GDM1 (cell line): ENCODE data around the gene WDFY2.
A peak's percentile ranks its signal among the peaks of the same experiment; 100 is the strongest.
"Not testable (repeated sequence)": the region's sequence is repeated elsewhere in the genome, so short reads cannot be mapped to it uniquely, and the experiment has no call there.

Source experiments
- DNase-seq: peaks from one replicate; lab custom pipeline; 2025; lab: John Stamatoyannopoulos, UW

Gene WDFY2, protein sequence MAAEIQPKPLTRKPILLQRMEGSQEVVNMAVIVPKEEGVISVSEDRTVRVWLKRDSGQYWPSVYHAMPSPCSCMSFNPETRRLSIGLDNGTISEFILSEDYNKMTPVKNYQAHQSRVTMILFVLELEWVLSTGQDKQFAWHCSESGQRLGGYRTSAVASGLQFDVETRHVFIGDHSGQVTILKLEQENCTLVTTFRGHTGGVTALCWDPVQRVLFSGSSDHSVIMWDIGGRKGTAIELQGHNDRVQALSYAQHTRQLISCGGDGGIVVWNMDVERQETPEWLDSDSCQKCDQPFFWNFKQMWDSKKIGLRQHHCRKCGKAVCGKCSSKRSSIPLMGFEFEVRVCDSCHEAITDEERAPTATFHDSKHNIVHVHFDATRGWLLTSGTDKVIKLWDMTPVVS

DNA sequence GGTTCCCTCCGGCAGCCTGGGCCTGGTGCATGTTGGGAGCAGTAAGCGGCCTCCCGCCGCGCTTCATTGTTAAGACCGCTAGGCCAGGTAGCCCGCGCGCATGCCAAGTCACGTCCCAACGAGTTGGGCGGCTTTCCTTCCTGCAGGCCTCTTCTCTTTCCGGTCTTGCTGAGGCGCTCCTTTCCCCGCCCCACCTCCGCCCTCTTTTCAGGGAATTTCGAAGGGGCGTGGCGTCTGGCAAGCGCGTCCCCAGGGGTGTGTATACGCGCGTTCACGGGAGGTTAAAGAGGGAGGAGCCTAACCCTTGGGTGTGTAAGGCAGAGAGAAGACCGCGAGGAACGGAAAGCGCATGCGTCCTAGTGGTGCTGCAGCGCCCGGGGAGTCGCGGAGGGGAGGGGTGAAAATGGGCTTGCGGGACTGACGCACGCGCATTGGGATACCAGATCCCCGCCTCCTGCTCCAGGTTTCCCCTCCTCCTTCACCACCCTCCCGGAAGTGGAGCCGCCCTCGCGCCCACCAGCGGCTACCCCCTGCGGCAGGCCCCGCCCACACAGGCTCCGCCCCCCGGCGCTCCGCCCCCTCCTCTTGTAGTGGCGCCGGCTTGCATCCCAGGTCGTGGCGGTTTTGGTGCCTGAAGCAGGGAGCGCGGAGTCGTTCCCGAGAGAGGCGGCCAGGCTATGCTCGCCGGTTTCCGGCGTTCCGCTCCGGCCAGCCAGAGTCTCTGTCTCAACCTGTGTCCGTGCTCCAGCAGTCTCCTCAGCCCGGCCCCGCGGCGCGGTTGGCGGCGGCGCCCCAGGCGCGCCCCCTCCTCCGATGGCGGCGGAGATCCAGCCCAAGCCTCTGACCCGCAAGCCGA lies at the start of gene WDFY2:
Gene WDFY2, plus strand, starts transcription at position 588 of the 856 bp plus-strand sequence. Its CDS starts 226 bp downstream, at position 814.
- peak; percentile 100 for DNase-seq

DNA sequence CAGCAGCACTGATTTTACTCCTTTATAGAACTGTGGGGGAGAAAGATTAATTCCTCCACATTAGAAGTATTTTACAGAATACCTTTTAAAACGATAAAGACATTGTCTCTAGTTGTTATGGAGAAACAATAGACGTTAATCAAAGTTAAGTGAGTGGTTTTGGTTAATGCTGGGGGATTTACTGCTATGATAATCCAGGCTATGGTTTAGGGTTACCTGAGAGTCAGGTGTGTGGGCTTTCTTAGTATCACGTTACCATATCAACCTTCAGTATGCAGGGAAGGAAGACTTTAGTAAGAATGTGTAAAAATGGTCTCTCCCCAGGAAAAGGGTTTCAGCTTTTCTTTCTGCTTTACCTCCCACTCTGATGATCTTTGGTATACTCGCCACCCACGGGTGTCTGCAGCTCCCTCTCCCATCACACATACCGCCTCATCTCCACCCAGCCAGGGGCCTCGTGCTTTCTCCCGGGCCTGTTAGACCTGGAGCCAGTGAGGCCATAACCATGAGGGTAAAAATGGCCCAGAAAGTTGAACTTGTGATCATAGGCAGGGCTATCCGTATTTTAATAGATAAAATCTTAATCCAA lies 45.6 kb upstream of the WDFY2 start:
- no peak for DNase-seq

DNA sequence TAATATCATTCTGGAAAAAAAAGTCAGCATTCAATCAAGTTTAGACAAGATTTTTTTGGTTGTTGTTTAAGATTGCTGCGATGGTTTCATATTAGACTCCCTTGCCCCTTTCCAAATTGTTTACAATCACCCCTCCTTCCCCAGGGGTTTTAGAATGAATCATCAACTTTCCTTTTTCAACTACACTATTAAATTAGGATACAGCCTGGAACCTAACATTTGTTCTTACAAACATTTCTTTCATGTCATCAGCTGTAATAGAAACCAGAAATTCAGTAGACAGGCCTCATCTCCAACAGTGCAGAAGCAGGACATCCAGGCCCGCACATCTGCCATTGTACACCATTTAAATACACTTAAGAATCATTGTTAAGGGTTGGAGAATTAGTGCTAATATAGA lies 44.4 kb upstream of the WDFY2 start:
- DNase-seq = no peak

DNA sequence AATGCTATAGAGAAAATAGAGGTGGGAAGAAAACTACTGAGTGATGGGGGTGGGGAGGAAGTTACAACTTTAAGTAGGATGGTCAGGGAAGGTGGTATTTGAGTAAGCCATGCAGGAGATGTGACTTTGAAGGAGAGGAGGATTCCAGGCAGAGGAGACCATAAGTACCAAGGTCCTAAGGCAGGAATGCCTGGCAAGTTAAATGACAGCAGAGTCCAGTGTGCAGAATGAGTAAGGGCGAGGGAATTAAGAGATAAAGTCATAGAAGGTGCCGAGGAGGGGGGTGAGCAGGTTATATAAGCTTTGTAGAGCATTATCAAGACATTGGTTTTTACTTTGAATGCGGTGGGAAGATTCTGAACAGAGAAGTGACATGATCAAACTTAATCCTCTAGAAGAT lies 43.2 kb upstream of the WDFY2 start:
- DNase-seq = no peak

DNA sequence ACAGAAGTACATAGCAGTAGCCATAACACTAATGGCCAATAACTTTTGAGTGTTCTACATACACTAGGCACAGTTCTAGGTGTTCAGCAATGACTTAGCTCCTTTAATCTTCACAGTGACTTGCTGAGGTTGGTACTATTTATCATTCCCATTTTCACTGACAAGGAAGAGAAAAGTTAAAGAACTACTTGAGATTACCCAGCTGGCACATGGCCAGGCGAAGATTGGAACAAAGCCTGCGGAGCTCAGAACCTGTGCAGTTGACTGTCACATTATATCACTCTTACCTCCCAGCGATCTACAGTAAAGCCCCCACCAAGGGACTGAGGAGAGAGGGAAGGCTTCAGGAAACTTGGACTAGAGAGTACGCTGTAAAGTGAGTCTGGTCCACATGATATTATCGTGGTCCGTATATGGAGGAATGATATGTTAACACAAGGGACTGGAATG lies 42.4 kb upstream of the WDFY2 start:
- DNase-seq = no peak

DNA sequence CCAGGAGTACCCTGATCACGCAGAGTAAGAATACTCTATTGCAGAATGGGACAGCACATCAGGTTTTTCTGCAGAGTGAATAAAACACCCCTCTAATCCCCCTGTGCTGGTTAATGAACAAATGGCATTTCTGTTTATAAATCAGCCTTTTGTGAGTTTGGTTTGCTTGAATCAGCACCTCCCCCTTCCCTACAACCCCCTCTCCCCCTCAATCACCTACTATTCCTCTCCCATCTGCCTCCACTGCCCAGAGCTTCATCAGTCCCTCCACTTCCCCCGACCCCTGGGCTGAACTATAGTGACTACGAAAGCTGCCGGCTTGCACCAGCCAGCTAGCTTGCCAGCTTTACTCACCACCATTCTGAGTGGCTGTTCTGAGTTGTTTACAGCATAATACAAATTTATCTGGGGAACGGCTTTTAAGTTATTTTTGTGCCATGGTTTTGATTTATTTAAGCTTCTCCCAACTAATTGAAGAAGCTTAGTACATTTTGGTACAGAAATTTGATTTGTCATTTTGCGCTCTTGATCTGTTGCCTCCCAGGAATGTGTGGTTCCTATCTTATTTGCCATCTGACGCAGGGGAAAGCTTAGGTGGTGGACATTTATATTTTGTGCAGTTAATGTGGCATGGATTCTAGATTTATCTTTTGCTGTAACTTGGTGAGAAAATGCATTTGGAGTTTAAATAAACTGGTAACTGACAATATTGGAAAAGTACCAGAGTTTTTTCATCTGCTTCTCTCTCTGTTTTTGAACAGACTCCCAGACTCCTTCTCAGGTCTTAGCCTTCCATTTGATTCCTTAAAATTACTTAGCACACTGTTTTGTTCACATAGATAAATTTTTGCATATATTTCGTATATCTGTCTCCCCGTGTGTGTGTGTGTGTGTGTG lies 41.7 kb upstream of the WDFY2 start:
- DNase-seq = no peak

DNA sequence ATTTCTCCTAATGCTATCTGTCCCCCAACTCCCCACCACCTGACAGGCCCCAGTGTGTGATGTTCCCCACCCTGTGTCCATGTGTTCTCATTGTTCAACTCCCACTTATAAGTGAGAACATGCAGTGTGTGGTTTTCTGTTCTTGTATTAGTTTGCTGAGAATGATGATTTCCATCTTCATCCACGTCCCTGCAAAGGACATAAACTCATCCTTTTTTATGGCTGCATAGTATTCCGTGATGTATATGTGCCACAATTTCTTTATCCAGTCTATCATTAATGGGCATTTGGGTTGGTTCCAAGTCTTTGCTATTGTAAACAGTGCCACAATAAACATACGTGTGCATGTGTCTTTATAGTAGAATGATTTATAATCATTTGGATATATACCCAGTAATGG lies 38.8 kb upstream of the WDFY2 start:
- not testable (repeated sequence) for DNase-seq

DNA sequence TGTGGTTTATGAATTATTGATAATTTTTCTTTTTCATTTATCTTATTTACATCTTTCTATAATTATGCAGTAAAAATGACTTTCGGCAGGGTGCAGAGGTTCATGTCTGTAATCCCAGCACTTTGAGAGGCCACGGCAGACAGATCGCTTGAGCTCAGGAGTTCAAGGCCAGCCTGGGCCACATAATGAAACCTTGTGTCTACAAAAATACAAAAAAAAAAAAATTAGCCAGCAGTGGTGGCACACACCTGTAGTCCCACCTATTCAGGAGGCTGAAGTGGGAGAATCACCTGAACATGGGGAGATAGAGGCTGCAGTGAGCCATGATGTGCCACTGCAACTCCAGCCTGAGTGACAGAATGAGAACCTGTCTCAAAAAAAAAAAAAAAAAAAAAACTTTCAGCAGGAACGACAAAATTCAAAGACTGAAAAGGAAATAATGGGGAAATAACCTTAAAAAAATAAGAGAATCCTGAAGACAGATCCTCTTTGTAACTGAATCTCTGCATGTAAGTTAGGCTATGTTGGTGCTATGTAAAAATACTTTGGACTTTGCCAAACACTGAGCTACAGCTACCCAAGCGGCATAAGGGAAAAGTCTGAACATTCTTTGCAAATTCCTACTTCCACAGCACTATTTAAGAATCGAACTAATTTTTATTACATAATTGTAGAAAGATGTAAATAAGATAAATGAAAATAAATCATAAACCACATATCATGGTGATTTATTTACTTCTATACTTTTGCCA lies 36.7 kb upstream of the WDFY2 start:
- no peak for DNase-seq

DNA sequence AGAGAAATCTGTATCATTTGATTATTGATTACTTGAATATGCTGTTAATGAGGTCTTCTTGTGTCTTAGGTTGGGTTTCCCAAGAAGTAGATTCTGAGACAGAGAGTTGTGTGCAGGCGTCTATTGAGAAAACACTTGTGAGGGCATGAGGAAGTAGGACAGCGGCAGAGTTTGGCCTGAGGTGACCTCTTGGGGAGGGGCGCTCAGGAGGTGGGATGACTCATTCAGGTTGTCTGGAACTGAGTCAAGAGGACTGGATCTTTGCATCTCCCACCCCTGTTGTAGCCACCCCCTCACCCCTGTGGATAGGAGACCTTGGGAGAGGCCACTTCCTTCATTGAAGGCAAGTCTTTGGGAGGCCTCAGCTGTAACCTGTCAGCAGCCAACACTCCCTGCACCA lies 35.2 kb upstream of the WDFY2 start:
- peak; percentile 59 for DNase-seq

DNA sequence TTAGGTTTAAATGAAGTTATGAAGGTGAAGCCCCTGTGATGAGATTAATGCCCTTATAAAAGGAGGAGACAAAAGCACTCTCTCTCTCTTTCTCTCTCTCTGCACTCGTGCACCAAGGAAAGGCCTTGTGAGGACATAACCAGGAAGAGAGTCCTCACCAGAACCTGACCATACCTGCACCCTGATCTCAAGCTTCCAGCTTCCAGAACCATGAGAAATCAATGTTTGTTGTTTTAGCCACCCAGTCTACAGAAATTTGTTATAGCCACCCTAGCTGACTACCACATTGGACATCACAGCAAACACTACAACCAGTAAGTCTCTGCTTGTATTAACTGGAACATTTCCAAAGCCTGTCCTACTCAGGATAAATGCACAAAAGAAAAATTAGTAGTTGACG lies 34.7 kb upstream of the WDFY2 start:
- DNase-seq = no peak

DNA sequence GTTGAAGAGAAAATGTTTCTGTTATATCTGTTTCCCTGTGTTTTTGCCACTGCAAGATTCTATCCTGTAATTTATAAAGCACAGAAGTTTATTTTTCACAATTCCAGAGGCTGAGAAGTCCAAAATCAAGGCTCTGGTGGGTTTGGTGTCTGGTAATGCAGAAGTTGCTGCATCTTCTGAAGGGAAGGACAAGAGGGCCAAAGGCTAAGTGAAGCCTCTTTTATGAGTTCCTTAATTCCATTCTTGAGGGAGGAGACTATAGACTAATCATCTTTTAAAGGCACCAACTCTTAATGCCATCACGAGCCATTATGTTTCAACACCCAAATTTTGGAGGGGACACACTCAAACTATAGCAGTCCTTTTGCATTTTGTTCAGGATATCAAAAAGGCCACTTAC lies 34.1 kb upstream of the WDFY2 start:
- DNase-seq = no peak

DNA sequence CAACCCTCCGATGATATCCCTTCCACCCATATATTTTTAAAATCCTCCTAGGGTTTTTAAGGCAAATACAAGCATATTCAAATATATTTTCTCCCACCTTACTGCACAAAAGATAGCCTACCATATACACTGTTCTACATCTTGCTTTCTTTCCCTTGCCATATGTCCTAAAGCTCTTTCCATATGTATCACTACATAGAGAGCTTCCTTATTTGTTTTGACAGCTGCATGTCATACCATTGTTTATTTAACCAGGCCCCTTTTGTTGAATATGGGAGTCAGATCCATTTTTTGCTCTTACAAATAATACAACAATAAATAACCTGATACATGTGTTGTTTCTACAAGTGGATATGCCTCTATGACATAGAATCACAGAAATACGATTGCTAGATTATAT lies 32.8 kb upstream of the WDFY2 start:
- no peak for DNase-seq

DNA sequence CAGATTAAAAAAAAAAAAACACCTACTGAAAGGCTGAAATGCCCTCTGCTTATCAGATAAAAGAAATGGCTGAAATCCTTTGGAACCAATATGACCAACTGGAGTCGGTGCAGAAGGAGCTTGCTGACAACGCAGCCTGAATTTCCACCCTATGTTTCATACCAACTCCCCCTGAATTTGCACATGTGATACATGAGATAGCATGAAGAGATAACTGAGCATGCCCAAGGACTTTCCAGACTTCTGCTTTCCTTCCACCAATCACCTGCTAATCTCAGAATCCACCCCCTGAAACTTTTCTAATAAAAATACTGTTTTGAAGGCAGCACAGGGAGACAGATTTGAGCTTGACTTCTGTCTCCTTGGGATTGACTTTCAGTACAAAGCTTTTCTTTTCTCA lies 32.2 kb upstream of the WDFY2 start:
- DNase-seq = no peak

DNA sequence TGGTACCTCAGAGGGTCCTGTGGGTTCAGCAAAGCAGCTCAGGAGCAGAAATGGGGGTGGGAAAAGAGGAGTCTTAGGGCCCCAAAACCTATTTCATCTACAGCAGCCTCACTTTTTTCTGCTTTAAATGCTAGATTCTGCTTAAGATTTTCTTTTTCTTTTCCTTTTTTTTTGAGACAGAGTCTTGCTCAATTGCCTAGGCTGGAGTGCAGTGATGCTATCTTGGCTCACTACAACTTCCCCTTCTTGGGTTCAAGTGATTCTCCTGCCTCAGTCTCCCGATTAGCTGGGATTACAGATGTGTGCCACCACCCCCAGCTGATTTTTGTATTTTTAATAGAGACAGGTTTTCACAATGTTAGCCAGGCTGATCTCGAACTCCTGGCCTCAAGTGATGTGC lies 30.7 kb upstream of the WDFY2 start:
- DNase-seq = no peak

DNA sequence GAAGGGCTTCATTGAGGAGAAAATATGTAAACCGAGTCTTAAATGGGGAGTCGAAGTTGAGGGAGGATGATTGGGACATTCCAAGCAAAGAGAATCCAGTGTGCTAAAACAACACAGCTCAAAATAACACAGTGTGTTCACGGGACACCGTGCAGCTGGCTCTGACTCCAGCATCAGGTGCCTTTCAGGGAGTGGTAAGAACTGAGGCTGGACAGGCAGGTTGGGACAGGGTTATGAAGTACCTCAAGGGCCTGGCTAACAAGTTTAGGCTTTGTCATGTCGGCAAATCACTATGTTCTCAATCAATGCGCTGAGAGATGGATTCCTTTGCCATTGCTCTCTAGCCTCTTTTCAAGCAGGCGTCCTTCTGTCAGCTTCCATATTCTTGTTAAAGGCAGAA lies 27.5 kb upstream of the WDFY2 start:
- no peak for DNase-seq

DNA sequence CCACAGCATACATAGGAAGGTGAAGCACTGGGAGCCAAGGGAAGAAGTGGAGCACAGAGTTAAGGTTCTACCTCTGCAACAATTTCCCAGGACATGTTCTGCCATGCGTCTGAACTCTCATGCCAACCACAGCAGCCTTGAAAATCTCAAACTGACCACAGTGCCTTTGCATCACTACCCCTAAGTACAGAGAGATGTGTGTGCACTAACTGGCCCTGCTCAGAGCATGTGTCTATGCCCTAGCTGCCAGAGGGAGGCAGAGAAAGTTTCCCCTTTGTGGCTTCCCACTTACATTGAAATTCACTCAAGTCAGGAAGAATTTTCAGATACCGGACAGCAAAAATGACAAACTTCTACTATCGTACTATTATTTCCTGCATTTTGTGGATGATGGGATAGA lies 26.8 kb upstream of the WDFY2 start:
- DNase-seq = no peak

DNA sequence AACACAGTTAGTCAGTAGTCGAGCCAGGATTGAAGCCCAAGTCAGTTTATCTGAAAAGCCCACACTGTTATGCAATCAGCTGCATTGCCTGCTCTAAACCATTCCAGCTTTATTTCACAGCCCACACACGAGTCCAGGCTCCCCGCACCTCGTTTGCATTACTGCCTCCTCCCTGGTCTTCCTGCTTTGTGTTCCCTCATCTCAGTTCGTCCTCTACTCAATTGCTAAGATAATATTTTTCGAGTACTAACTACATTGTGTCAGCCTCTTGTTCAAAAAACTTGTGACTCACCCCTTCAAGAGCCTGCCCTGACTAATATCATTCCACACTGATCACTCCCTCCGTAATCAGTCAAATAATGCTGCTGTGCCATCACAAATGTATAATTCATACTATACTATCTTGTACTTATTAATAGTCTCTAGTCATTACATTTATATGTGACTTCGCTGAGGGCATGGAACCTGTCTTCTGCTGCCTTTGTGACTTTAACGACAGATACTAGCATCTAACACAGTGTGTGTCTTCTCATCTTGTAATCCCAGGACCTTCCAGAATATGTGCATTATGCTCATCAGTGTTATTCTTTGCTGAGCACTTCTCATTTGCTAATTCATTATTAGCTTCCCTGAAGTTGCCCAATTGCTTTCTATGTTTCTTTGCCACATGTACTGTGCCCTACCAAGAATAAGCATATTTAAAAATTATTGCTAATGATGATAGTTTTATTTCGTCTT lies 26.2 kb upstream of the WDFY2 start:
- DNase-seq = no peak

DNA sequence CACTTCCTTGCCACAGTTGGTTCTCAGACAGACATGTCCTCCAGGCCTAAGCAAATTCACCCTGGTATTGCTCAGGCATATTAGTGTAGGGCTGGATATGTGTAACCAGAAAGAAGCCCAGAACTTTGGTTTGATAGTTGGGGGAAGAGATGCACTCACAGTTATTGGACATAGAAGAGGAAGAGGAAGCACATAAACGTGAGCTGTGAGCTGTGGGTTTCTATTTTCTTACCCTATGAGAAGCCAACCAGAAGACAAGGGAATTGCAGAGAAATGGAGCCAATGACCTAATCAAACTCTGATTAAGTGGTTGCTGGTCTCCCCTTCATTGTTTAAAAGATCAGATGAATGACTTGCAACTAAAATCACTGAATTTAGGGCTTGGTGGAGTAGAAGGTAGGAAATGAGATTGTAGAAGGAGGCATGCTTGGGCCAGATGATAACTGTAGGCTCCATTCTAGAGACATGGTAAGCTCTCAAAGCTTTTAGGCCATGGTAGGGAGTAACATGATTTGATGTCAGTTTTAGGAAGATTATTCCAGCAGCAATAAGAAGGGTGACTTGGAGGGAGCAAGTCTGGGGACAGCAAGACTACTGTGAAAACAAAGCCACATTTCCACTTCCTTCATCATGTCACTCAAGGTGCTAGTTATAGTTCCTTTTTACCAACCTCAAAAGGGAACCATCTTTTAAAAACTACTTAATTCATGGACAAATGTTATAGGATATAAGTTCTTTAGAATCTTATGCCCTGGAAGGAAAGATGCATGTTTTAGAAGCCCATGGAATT lies 24.1 kb upstream of the WDFY2 start:
- DNase-seq = peak; percentile 74

DNA sequence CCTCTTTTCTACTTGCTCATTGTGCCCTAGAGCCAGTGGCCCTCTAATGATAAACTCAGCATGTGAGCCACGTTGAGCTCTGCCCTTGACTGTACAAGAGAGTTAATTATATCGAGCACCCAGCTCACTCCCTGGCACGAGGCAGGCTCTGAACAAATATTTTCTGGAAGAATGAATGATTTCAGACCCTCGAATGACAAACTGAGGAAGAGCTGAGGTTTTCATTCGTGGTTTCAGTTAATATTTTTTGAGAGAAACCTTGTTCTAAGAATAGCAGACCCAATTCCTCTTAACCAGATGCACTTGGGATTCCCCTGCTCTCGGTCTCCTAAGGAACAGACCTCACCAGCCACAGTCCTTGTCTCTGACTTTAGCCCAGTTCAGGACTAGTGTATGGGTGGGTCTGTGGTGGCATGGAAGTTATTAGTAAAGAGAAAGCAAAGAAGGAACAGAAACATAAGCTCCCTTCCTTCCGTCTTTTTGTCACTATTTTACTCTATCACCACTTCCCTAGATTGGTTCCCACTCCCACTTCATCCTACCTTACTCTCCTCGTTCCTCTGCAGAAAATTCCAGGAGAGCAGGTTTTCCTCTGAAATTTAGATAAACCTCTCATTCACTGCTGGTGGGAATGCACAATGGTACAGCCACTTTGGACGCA lies 22.1 kb upstream of the WDFY2 start:
- DNase-seq = no peak
